Islet of Langerhans (tissue), 1 donor: ENCODE results near the gene CCDC51.

Experiments
- FAIRE-seq: peaks from one replicate; lab custom pipeline; 2011; peaks lifted over from hg19 to GRCh38; lab: Jason Lieb, UNC

The CCDC51 gene

DNA sequence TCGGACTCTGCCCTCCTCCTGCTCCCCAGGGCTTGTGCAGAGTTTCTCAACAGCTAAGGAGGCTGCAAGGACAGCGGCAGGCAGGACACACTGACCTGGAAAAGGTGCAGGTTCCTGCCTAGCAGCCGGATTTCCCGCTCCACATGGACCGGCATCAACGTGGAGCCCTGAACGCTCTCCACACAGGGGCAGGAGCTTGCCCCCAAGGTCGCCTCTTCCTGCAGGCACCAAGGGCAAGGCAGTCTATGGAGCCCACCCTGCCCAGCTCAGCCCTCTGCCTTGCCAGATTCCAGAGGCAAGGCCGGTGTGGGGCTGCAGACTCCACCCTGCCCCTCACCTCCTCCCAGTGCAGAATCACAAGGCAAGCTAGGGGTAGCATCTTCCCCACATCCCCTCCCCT, 20.8 kb downstream of the CCDC51 start:
- FAIRE-seq: no peak

DNA sequence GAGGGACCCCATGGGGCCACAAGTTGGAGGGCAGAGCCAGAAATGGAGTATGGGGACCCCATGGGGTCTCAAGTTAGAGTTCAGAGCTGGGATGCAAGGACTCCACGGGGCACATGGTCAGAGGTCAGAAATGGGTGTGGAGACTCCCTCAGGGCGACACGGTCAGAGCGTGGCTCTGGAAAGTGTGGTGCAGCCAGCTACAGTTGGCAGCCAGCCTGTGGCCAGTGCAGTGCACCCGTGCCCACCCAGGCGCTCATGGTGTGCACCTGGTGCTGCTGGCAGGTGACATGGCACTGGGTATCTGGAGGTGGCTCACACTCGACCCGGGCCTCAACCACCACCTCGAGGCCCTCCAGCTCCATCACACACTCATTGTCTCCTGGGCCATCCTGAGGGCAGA, 21.3 kb downstream of the CCDC51 start:
- no peak for FAIRE-seq

DNA sequence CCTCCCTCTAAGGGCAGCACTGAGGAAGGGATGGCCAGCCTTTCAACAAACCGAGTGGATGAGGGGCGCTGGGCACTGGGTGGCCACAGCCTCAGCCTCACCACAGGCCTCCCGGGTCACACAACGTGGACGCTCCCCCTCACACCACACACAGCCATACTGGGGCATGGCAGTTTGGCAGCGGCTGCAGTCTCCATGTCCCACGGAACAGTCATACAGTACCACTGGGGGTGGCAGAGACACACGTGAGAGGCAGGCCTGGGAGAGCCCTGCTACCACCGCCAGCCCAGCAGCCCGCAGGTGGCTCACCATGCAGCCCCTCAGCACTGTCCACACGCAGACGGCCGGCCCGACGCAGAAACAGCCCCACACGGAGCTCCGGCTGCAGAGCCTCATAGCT, 21.8 kb downstream of the CCDC51 start:
- no peak for FAIRE-seq

DNA sequence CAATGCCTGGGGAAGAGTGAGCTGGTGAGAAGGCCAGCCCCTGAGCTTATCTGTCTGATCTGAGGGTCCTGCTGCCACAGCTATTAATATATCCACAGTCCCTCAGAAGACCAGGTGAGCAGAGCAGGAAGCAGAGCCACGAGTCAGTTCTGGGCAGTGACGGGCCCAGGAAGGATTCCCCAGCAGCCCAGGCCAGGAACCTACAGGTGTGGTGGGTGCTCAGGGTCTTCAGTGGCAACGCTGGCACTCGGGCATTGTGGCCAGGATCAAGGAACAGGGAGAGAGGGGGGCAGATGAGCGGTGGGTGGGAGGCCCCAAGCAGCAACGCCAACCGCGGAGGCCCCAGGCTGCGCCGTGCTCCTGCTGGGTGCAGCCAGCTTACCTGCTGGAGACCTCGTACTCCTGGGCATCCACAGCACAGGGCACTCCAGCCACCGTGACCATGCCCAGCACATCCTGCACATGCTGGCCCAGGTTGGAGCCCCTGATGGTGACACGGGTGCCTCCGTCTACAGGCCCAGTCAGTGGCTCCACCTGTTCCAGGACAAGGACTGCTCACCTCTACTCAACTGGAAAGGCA, 22.3 kb downstream of the CCDC51 start:
- no peak for FAIRE-seq

DNA sequence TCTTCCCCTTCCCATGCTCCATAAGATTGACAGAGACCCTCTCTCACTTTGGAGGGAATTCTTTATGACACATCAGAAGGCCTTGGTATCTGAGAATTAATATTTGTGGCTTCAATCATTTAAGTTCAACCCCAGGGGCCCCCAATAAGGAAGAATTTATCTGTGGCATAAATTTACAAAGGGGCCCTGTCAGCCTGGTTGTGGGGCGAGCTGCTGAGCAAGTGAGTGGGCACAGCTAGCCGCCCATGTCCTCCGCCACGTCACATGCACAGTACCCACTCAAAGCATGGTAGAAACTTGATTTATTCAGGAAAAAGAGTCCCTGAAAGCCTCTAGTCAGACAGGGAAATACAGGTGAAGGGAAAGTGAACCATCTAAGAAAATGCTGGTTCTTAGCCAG, 23.4 kb downstream of the CCDC51 start:
- no peak for FAIRE-seq

DNA sequence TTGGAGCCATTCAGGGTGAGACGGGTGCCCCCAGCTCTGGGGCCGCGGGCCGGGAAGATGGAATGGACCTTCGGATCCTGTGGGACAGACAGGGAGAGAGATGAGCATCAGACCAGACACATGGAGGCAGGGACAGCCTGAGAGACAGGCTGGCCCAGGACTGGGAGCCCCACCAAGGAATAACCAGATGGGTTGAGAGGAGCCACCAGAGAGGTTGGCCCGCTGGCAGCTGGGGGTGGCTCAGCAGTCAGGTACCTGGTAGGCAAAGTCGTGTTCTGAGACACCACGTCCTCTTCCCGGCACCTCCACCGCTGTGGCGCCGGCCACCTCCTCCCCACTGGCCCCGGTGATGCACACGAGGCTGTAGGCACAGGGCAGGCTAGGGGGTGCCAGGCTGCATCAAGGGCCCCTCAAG, 23.8 kb downstream of the CCDC51 start:
- no peak for FAIRE-seq

DNA sequence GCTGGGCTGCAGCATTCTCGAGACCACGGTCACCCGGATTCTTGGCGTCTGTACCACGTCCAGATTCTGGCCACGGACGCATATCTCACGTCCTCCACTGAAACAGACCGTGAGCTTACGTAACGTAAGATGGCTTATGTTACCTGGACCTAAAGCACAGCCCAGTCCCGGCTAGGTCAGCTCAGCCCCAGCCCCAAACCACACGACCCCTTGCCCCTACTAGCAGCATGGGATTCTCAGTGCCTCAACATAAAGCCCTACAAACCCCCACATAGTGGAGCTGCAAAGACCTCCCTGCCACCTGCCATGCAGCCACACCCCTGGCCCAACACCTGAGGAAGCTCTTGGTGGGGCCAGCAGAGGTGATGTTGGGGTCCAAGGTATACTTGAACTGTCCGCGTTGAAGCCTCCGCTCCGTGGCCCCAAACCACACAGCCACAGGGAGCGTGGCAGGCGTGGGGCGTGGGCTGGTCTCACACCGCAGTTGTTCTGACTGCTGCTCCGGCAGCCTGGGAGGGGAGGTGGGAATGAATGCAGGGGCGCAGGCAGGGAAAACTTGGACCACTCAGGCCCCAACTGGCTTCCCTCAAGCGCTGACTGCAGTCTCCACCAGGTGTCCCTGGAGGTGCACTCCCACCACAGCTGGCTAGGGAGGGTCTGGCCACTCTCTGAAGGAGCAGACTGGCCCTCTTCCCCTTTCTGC, 24.5 kb downstream of the CCDC51 start:
- no peak for FAIRE-seq

DNA sequence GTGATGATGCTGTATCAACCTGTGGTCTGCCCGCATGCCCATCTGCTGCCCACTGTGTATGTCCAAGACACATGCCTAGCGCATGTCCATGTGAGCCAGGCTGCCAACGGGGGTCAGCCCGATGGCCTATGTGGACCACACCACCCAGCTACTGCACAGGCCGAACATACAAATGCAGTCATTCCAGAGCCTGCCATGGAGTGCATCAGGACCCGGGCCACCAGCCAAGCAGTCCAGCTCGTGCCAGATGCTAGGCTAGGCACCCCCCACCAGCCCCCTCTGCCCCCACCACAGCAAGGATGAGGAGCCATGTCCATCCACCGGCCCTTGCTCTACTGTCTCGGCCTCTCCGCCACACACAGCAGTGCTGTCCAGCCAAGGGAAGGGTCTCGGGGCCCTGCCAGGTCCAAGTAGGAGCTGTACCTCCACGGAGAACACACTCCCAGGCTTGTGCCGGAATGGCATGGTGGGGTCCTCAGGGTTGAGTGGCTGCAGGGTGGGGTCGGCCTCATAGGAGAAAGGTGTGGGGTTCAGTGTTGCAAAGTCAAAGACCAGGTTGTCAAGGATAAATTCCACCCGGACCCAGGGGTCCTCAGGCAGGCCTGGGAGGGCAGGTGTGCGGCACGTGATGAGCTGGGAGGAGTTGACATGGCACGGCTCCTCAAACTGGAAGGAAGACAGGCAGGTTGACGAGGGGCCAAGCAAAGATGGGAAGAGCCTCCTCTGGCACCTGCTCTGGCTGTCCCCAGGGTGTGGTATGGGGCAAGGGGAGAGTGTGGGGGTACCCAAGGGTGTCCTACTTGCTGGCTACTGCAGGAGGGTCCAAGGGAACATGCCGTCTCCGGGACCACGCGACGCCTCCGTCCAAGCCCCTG, 25.3 kb downstream of the CCDC51 start:
- FAIRE-seq: no peak

DNA sequence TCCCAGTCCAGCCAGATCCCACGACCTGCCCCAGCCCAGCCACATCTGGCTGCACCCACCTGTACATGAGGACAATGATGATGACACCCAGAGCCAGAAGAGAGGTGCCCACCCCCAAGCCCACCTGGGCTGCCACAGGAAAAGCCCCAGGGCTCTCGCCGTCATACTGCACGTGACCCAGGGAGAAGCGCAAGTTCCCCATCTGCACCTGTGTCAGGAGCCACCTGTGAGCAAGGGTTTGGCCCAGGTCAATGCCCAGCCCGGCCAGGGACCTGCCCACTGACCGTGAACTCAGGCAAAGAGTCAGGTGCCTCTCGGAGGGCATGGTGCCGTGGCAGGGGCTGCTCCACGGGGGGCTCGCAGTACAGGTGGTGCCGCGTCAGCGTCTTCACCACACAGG, 26.3 kb downstream of the CCDC51 start:
- FAIRE-seq: no peak

DNA sequence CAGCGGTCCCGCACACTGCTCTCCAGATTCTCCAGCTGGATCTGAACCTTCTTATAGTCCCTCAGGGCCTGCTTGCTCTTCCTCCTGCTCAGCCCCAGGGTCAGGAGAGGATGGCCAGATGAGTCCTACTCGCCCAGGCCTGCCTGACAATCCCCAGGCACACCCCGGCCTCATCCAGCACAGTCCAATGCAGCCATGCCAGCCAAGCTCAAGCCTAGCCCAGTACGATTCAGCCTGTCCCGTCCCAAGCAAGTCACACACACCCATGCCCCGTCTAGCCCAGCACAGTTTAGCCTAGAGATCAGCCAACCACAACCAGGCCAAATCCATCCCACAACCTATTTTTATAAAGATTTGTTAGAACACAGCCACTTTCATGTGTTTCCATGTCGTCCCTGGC, 26.8 kb downstream of the CCDC51 start:
- no peak for FAIRE-seq

DNA sequence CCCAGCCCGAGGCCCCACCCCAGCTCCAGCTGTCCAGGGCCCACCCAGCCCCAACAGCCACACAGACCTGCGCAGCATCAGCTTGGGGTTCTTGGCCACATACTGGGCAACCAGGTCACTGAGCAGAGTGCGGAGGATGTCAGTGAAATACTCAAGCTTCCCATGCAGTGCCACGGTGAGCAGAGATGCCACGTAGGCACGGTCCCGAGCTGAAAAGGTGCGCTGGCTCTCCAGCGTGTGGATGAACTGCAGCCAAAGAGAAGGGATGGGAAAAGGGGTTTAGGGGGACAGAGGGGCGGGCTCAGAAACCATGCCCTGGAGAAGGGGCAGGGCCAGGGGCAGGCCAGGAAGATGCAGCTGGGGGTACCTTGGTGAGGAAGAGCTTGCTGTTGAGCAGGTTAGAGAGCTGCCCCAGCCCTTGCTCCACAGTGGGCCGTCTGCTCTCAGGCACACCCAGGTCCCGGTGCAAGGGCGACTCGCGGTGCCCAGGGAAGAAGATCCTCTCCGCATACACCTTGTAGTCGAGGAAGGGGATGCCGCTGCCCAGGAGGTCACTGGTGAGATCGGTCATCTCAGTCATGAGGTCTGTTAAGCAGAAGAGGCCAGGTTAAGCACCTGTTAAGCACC, 27.4 kb downstream of the CCDC51 start:
- FAIRE-seq: no peak

DNA sequence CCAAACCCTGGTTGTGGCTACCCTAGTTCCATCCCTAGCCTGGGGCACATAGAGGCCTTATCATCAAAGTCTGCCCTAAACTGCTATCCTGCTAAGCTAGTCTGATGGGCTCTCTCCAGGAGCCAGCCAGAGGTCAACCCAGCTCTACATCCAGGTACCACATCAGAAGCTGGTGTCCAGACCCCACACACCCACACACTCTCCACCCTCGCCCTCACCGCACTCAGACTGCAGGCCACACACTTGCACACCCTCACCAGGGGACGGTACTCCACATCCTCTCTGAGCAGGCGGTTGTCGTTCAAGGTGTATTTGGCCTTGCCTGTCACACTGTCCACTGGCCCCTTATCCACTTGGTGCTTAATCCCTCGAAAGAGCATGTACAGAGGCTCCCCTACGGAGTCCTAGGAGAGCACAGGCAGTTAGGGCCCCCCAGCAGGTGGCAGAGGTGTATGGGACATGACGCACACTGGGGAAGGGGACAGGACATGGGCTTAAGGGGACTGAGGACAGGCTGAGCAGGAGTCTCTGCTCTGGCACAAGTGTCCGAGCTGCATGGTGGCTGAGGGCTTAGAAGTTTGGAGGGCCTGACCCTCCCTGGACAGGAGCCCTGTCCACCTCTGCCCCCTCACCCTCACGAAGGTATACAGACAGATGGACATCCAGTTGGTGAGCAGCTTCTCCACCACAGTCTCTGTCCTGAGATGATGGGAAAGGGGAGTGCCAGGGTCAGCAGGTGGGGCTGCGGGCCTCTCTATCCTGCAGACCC, 28.1 kb downstream of the CCDC51 start:
- FAIRE-seq: no peak

DNA sequence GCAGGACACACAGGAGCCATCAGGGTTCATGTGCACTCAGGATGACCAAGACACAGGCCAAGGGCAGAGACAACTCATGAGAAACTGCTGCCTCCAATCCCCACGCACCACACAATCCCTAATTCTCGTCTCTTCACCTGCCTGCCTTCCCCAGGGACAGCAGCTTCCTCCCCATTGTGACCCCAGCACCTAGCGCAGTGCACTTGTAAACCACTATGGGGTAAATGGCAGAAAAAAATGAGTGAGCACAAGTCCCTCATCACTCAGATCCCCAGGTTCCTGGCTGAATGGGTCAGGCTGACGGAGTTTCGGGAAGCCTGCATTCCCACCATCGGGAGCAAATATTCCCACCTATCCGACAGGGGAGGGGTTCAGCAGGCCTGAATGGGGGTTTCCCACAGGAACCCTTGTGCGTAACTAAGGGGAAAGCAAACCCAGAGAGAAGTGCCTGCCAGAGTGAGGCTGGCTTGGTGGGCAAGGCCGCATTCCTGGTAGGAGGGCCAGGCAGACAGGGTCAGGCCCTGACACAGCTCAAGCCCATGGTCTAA, 28.8 kb downstream of the CCDC51 start:
- FAIRE-seq: no peak

DNA sequence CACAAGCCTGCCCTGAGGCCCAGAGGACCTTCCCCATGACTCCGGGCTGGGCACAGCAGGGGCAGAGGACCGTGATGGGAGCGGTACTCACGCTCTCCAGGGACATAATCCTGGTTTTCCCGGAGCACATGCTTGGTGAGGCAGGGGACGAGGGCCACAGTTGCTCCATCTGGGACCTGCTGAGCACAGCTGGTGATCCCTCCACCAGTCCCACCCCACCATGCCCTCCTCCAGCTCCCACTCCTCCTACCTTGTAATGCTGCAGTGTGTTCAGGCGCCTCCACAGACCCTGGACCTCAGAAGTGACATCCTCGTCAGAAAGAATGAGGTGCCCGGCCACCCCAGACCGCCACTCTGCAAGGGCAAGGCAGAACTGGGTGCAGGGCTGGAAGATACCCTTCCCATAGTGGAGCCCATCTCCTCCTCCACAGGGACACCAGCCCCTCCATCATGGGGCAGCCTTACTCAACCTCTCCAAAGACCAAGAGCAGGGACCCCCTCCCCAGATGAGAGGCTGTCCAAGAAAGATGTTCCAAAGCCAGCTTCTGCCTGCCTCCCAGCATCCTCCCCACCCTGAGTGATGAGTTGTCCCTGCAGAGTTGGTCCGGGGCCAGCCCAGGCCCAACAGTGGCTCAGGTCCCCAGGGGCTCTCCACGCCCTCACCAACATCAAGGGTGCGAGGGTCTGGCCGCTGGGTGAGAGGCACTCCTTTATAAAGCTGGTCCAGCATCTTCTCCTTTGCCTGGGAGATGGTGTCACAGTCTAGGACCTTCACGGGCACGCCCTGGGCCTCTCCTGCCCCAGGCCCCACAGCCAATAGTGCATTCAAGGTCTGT, 29.5 kb downstream of the CCDC51 start:
- no peak for FAIRE-seq

DNA sequence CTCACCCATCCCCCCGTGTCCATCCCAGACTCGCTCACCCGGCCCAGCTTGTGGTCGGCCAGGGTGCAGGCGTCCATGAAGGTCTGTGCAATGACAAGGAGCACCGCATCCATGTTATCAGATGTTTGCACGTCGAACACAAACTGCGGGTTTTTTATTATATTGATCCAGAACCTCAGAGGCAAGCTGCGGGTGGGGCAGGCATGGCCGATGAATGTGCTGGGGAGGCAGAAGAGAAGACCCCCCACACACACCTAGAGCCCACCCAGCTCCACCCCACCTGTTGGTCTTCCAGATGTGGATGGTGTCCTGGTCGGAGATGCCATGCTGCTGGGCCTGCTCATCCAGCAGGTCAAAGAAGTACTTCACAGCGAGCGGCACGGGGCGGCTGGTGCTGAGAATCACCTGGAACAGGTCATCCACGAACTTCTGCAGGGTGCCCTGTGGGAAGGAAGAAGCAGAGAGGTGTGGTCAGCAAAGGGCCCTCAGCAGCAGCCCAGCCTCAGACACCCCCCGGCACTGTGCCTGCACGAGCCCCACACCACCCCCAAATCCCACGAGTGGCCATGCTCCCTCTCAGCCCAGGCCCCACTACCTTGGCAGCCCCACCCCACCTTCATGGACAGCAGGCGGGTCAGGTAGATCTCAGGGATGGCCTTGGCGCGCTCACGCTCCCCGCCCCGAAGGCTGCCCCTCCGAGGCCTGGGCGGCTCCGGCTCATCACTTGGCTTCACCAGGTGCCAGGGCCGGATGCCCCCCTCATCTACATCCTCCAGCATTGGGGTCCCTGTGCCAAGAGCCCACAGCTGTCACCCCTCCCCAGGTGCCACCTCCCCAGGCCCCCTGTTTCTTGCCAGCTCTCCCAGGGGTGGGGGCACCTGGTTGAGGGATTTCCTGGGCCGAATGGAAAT, 30.4 kb downstream of the CCDC51 start:
- no peak for FAIRE-seq

DNA sequence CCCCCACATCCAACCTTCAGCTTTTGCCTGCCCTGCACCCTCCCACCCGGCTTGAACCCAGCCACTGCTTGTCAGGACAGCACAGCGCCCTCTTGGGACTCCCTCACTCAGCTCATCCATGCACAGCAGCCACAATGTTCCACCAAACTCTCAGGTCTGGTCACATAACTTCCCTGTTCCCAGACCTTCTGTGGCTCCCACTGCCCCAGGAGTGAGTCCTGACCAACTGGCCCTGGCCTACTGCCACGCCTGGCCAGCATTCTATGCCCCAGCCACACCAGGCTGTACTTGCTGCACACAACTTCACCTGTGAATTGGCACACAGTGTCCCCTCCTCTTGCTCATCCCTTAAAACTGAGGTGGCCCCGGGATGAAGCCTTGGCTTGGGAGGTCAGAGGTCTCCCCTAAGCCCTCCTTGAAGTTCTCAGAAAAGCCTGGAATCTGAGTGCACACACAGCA, 31.1 kb downstream of the CCDC51 start:
- no peak for FAIRE-seq

DNA sequence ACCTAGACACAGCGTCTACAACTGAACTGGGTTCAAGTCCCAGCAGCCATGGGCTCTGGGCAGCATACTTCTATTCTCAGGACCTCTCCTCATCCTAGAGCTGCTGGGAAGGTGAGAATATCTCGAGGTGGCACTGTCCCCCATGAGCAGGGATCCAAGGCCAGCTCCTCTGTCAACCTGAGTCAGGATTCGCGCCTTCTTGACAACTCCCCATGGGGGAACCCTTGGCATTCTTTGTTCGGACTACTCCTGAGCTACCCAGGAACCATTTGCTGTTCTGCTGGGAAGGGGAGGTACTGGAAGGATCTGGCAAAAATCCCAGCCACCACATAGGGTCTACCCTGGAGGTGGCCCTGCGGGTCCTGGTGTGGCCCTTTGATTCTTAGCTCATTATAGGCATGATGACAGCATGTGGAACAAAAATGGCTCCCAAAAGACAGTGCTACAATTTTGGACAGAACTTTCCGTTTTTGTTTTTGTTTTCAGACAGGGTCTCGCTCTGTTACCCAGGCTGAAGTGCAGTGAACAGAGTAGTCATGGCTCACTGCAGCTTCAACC, 32.3 kb downstream of the CCDC51 start:
- no peak for FAIRE-seq

DNA sequence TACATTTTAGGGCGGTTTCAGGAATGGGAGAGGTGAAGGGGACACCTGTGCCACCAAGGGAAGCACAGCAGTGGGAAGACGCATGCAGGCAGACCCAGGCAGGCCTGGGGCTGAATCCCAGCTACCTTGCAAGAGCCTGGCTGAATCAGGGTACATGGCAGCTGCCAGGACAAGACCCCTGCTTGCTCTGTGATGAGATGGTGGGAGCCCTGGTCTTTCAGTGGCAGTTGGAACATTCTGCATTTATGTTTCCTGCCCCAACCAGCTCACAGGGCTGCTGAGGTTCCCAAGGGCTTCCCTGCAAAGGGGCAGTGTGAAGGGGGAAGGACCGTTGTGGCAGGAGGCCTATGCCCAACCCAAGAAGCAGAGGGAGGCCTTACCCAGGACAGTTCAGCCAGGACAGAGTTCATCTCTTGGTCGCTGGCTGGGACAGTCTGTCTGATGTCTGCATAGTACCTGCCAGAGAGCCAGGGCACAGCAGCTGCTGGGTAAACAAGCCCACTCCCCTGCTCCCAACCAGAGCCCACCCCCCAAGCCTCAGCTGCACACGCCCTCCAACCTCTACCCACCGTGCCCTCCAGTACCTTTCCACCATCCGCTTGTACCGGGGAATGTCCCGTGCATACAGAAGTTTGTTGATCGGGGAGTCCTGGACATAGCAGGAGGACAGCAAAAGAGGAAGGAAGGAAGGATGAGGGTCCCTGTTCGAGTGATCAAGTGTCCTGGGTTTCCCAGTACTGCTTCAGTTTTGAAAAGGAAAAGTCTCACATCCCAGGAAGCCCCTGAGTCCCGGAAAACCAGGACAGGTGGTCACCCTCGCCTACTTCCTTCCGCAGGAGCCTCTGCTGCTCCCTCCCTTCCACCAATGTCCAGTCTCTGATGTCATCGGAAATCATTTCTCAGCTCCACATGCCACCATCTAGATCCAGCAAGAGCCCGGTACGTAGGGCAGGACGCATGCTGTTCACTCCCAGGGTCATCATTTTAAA, 33.2 kb downstream of the CCDC51 start:
- FAIRE-seq: no peak
